Suppressor macrophage (primary cell): Measurements from ENCODE around the gene MMRN2.
"Not testable (repeated sequence)": the region's sequence is repeated elsewhere in the genome, so short reads cannot be mapped to it uniquely, and the experiment has no call there.

Experiments
- DNase-seq, 4 experiments: peaks; one replicate each; pipeline ENCODE4 v3.0.0-alpha.2; 2020 to 2022

Gene MMRN2

GRCh38 chr10:86941426-86941825, 16.0 kb downstream of the MMRN2 start:
- DNase-seq: no peak

- DNase-seq: no peak
Observed at GRCh38 chr10:86940677-86941076, 16.7 kb downstream of the MMRN2 start.

GRCh38 chr10:86940076-86940475, 17.3 kb downstream of the MMRN2 start:
- not testable (repeated sequence) for DNase-seq

- DNase-seq: no peak
Observed at GRCh38 chr10:86938260-86938659, 19.2 kb downstream of the MMRN2 start.

- no peak for DNase-seq
Observed at GRCh38 chr10:86937502-86938154, 19.8 kb downstream of the MMRN2 start.

GRCh38 chr10:86936661-86937501, 20.5 kb downstream of the MMRN2 start:
- no peak for DNase-seq

- not testable (repeated sequence) for DNase-seq
Observed at GRCh38 chr10:86934162-86934711, 23.2 kb downstream of the MMRN2 start.

GRCh38 chr10:86932674-86933073, 24.7 kb downstream of the MMRN2 start:
- DNase-seq: no peak

- DNase-seq: peak in 1 of 4 experiments; percentile 13
Observed at GRCh38 chr10:86931872-86932271, 25.5 kb downstream of the MMRN2 start.

GRCh38 chr10:86929468-86930380, 27.7 kb downstream of the MMRN2 start:
- DNase-seq: no peak

- DNase-seq: no peak
Observed at GRCh38 chr10:86922553-86922961, 34.9 kb downstream of the MMRN2 start.

- DNase-seq: no peak
Observed at GRCh38 chr10:86918022-86918471, 39.4 kb downstream of the MMRN2 start.

- no peak for DNase-seq
Observed at GRCh38 chr10:86914734-86915133, 42.7 kb downstream of the MMRN2 start.

GRCh38 chr10:86905429-86905828, 52.0 kb downstream of the MMRN2 start:
- no peak for DNase-seq

GRCh38 chr10:86904600-86904999, 52.8 kb downstream of the MMRN2 start:
- no peak for DNase-seq

GRCh38 chr10:86900955-86901354, 56.5 kb downstream of the MMRN2 start:
- DNase-seq: no peak

- peak; percentile 66 to 83 (median 76) for DNase-seq
Observed at GRCh38 chr10:86899670-86900276, 57.6 kb downstream of the MMRN2 start.

GRCh38 chr10:86899132-86899531, 58.3 kb downstream of the MMRN2 start:
- no peak for DNase-seq

GRCh38 chr10:86898511-86898910, 58.9 kb downstream of the MMRN2 start:
- DNase-seq: no peak

- DNase-seq: no peak
Observed at GRCh38 chr10:86889997-86890396, 67.4 kb downstream of the MMRN2 start.

- DNase-seq: peak; percentile 34 to 81 (median 70)
Observed at GRCh38 chr10:86888585-86889381, 68.6 kb downstream of the MMRN2 start.
